ENCODE results near the gene PRR14L. TPM values are rescaled to one million over a fixed set of nuclear protein-coding genes. Genes with fewer than 3 reads are reported as not detected.
"Not testable (repeated sequence)": the region's sequence is repeated elsewhere in the genome, so short reads cannot be mapped to it uniquely, and the experiment has no call there.

The PRR14L gene
- total and polyA plus RNA-seq, 7 experiments from 2014 or later, result 18.7 to 82.6 (median 46.9) TPM

DNA sequence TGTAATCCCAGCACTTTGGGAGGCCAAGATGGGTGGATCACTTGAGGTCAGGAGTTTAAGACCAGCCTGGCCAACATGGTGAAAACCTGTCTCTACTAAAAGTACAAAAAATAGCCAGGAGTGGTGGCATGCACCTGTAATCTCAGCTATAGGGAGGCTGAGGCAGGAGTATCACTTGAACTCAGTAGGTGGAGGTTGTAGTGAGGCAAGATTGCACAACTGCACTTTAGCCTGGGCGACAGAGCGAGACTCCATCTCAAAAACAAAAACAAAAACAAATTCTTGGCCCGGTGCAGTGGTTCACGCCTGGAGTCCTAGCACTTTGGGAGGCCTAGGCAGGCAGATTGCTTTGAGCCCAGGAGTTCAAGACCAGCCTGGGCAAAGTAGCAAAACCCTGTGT, 81.1 kb downstream of the PRR14L start:
- CTCF ChIA-PET, result interaction anchor here (1.8 kb wide), 1 partner anchor 278 kb away, joined by 5 read pairs; no protein-coding TSS in a partner anchor

DNA sequence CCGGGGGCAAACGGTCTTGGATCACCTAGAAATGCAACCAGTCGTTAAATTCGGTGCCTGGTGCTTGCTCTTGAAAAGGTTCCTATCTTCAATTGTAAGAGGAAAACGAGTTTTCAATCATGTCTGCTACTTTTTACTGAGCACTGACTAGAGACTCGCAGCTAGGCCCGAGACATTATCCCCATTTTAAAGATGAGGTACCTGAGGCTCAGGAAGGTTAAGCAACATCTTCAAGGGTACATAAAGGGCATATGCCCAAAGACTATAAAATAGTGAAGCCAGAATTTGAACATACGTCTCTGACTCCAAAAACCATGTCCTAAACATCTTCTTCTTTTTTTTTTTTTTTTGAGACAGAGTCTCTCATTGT, 87.3 kb downstream of the PRR14L start:
- peaks cover 0 to 5% (median 0%) of the 10 kb centered on the region in 3 experiments for H3K36me3 ChIP-seq (ENCODE audit: control insufficient read depth in 2 of 3, insufficient read depth in 3 of 3, low read length in 3 of 3)
- H3K27ac ChIP-seq (ENCODE audit: low read depth, low read length), result peak overlapping the region; percentile 78
- DNase-seq (no peak), ATAC-seq (no peak)
- intact Hi-C loops (cut with micrococcal nuclease), result loop anchor here (1.0 to 10.0 kb wide), 13 partner anchors 14 to 1896 kb away; partner anchors contain the start of genes FBXO7 (in 2 of the 2), PRR14L (in 2 of the 2), EIF4ENIF1 (in 1 of the 2) and RFPL2 (in 1 of the 2)
- Mint-ChIP-seq H3K36me3 (peaks cover 0 to 4% (median 0%) of the 10 kb centered on the region in 5 donors), H3K9me3 (no peaks in the 10 kb centered on the region), H3K4me3 (peak overlapping the region; percentile 90 to 100 (median 98)), H3K27me3 (no peaks in the 10 kb centered on the region), H3K27ac (peak overlapping the region; percentile 90 to 100 (median 95)), H3K4me1 (peaks cover 22 to 46% (median 38%) of the 10 kb centered on the region in 7 donors)
- POLR2A ChIA-PET, result interaction anchor here (0.6 to 3.0 kb wide), 16 partner anchors 14 to 555 kb away, joined by 3 to 30 read pairs (median 4); partner anchors contain the start of genes DEPDC5, DRG1 and SELENOM
- H3K4me3 ChIP-seq (ENCODE audit: low read length), result peak overlapping the region; percentile 93
- CTCF ChIA-PET, result interaction anchor here (1.0 to 2.0 kb wide), 2 partner anchors 17 to 28 kb away, joined by 3 to 5 read pairs; no protein-coding TSS in a partner anchor
- no peaks in the 10 kb centered on the region for H3K27me3 ChIP-seq (ENCODE audit: control insufficient read depth in 2 of 2, insufficient read depth in 2 of 2, low read length in 2 of 2)
- peaks cover 10 to 18% of the 10 kb centered on the region in 2 donors for H3K4me1 ChIP-seq (ENCODE audit: control insufficient read depth in 2 of 2, insufficient read depth in 2 of 2, low read length in 2 of 2)
- H3K9me3 ChIP-seq (ENCODE audit: control insufficient read depth in 2 of 3, low read length in 3 of 3), result no peaks in the 10 kb centered on the region

More for the DNA sequence above, 81.1 kb downstream of the PRR14L start:
- H3K27ac ChIP-seq (ENCODE audit: low read depth, low read length); POLR2A ChIA-PET; H3K36me3 ChIP-seq (ENCODE audit: control insufficient read depth in 2 of 3, insufficient read depth in 3 of 3, low read length in 3 of 3); H3K4me3 ChIP-seq (ENCODE audit: low read length); H3K27me3 Mint-ChIP-seq; DNase-seq; H3K9me3 ChIP-seq (ENCODE audit: control insufficient read depth in 2 of 3, low read length in 3 of 3); H3K27ac Mint-ChIP-seq; ATAC-seq; H3K4me3 Mint-ChIP-seq; H3K27me3 ChIP-seq (ENCODE audit: control insufficient read depth in 2 of 2, insufficient read depth in 2 of 2, low read length in 2 of 2); H3K9me3 Mint-ChIP-seq; H3K4me1 Mint-ChIP-seq; H3K4me1 ChIP-seq (ENCODE audit: control insufficient read depth in 2 of 2, insufficient read depth in 2 of 2, low read length in 2 of 2); H3K36me3 Mint-ChIP-seq: not testable (repeated sequence)
- intact Hi-C loops (cut with micrococcal nuclease), result loop anchor here (10.0 kb wide), 4 partner anchors 306 to 806 kb away; partner anchors contain the start of genes FBXO7 (in 1 of the 2), RFPL2 (in 1 of the 2) and RTCB (in 1 of the 2)

DNA sequence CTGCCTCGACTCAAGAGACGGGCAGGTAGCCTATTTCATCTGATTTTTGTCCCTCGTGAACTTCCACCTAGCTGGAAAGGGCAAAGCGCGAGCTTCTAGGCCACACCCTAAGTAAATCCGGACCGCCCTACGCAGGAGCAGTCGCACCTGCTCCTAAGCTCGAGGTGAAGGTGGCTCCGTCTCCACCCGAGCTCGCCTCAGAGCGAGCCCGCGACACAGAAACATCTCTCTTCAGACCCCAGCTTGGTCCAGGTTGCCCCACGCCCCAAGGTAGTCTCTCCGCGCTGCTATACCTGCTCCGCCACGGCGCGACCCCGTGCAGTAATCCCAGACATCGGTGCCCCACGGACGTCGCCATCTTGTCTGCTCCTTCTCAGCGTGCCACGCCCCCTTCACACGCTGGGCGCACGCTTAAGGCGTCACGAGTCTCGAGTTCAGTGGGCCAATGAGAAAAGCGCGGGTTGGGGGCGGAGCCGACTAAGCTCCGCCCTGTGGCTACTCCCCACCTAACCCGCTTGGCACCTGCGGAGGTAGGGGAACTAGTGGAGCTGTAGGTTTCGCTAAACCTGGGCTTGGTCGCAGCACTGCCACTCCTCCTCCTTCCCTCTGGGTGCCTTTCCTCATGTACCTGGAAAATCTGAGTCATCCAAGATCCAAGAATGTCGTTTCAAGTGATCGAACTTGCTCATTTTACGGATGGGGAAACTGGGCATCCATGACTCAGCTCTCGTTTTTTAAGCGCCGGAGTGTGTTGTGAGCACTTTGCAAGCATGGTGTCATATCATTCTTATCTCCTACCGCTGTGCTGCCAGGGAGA, 87.9 kb downstream of the PRR14L start, which contains the start of gene PISD:
Gene PISD (minus strand): TSS at position 365 of the 817 bp plus-strand sequence. CDS start 7 bp downstream, at position 358.
- CTCF ChIA-PET, result interaction anchor here (0.6 to 2.0 kb wide), 5 partner anchors 9 to 554 kb away, joined by 3 to 5 read pairs (median 3); no protein-coding TSS in a partner anchor
- Mint-ChIP-seq H3K36me3 (peaks cover 0 to 4% (median 0%) of the 10 kb centered on the region in 5 donors), H3K27me3 (no peaks in the 10 kb centered on the region), H3K9me3 (no peaks in the 10 kb centered on the region), H3K4me3 (peak within 1 kb of the TSS; percentile 90 to 100 (median 98)), H3K4me1 (peaks cover 22 to 47% (median 39%) of the 10 kb centered on the region in 7 donors), H3K27ac (peak within 1 kb of the TSS; percentile 90 to 100 (median 95))
- Histone ChIP-seq H3K4me3 (ENCODE audit: low read length) (peak within 1 kb of the TSS; percentile 93), H3K27me3 (ENCODE audit: control insufficient read depth in 2 of 2, insufficient read depth in 2 of 2, low read length in 2 of 2) (no peaks in the 10 kb centered on the region), H3K27ac (ENCODE audit: low read depth, low read length) (peak within 1 kb of the TSS; percentile 78), H3K9me3 (ENCODE audit: control insufficient read depth in 2 of 3, low read length in 3 of 3) (no peaks in the 10 kb centered on the region), H3K4me1 (ENCODE audit: control insufficient read depth in 2 of 2, insufficient read depth in 2 of 2, low read length in 2 of 2) (peaks cover 10 to 18% of the 10 kb centered on the region in 2 donors), H3K36me3 (ENCODE audit: control insufficient read depth in 2 of 3, insufficient read depth in 3 of 3, low read length in 3 of 3) (peaks cover 0 to 5% (median 0%) of the 10 kb centered on the region in 3 experiments)
- POLR2A ChIA-PET, result interaction anchor here (0.6 to 3.0 kb wide), 22 partner anchors 14 to 555 kb away, joined by 3 to 30 read pairs (median 4); partner anchors contain the start of genes DEPDC5, DRG1, PIK3IP1 and SELENOM
- peak; percentile 99 for ATAC-seq
- DNase-seq, result peak; percentile 93 to 98 (median 97)
- intact Hi-C loops (cut with micrococcal nuclease), result loop anchor here (1.0 to 10.0 kb wide), 13 partner anchors 14 to 1895 kb away; partner anchors contain the start of genes FBXO7 (in 2 of the 2), PRR14L (in 2 of the 2), EIF4ENIF1 (in 1 of the 2) and RFPL2 (in 1 of the 2)

DNA sequence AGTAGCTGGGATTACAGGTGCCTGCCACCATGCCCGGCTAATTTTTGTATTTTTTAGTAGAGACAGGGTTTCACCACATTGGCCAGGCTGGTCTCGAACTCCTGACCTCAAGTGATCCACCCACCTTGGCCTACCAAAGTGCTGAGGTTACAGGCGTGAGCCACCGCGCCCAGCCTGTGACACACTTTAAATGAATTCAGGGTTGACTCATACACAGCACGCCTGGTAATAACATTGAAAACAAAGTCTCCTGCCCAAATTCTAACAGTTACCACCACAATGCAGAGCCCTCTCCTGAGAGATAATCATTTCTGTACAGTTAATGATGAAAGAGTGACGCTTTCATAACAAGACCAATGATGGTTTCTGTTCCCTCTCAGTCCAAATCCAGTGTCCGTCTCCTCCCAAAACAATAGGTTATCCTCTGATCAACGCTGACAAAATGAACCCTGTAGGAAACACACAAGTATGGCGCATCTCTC, 89.0 kb downstream of the PRR14L start:
- H3K9me3 Mint-ChIP-seq; H3K27me3 ChIP-seq (ENCODE audit: control insufficient read depth in 2 of 2, insufficient read depth in 2 of 2, low read length in 2 of 2); H3K27me3 Mint-ChIP-seq; H3K9me3 ChIP-seq (ENCODE audit: control insufficient read depth in 2 of 3, low read length in 3 of 3); ATAC-seq; H3K36me3 ChIP-seq (ENCODE audit: control insufficient read depth in 2 of 3, insufficient read depth in 3 of 3, low read length in 3 of 3); H3K36me3 Mint-ChIP-seq: not testable (repeated sequence)
- CTCF ChIA-PET, result interaction anchor here (1.1 kb wide), 1 partner anchor 78 kb away, joined by 3 read pairs; no protein-coding TSS in a partner anchor
- peak in 1 of 9 donors; percentile 40 for DNase-seq
- peak overlapping the region; percentile 90 to 100 (median 98) for H3K4me3 Mint-ChIP-seq
- Histone ChIP-seq H3K4me3 (ENCODE audit: low read length) (peak overlapping the region; percentile 93), H3K27ac (ENCODE audit: low read depth, low read length) (peak overlapping the region; percentile 78), H3K4me1 (ENCODE audit: control insufficient read depth in 2 of 2, insufficient read depth in 2 of 2, low read length in 2 of 2) (peaks cover 10 to 18% of the 10 kb centered on the region in 2 donors)
- POLR2A ChIA-PET, result interaction anchor here (0.6 to 3.0 kb wide), 8 partner anchors 13 to 218 kb away, joined by 3 to 30 read pairs (median 6); no protein-coding TSS in a partner anchor
- peak overlapping the region; percentile 90 to 100 (median 95) for H3K27ac Mint-ChIP-seq
- intact Hi-C loops (cut with micrococcal nuclease), result loop anchor here (5.0 to 10.0 kb wide), 5 partner anchors 314 to 814 kb away; partner anchors contain the start of genes FBXO7 (in 2 of the 2), RFPL2 (in 1 of the 2) and RTCB (in 1 of the 2)
- peaks cover 22 to 53% (median 43%) of the 10 kb centered on the region in 7 donors for H3K4me1 Mint-ChIP-seq

DNA sequence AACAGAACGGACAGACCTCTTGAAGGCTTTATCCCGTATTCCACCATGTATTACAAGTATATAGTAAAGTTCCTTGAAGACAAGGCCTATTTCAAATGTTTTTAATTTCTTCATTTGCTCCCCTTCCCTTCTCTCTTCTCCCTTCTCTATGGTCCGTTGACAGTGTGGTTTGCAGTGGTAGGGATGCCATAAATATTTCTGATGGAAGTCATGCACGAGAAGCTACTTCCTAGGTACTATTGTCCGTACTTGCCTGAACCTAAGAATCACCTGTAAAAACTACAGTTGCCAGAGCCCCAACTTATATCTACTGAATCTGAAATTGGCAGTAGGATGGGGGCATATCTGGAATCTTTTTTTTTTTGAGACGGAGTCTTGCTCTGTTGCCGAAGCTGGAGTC, 90.7 kb downstream of the PRR14L start:
- Histone ChIP-seq H3K9me3 (ENCODE audit: control insufficient read depth in 2 of 3, low read length in 3 of 3) (no peaks in the 10 kb centered on the region), H3K27me3 (ENCODE audit: control insufficient read depth in 2 of 2, insufficient read depth in 2 of 2, low read length in 2 of 2) (no peaks in the 10 kb centered on the region), H3K4me1 (ENCODE audit: control insufficient read depth in 2 of 2, insufficient read depth in 2 of 2, low read length in 2 of 2) (peaks cover 10 to 14% of the 10 kb centered on the region in 2 donors), H3K27ac (ENCODE audit: low read depth, low read length) (no peak overlapping the region), H3K36me3 (ENCODE audit: control insufficient read depth in 2 of 3, insufficient read depth in 3 of 3, low read length in 3 of 3) (peaks cover 0 to 5% (median 0%) of the 10 kb centered on the region in 3 experiments), H3K4me3 (ENCODE audit: low read length) (no peak overlapping the region)
- ATAC-seq (no peak), DNase-seq (no peak)
- intact Hi-C loops (cut with micrococcal nuclease), result no loop called here
- Mint-ChIP-seq H3K4me1 (peaks cover 20 to 54% (median 43%) of the 10 kb centered on the region in 7 donors), H3K27me3 (no peaks in the 10 kb centered on the region), H3K27ac (no peak overlapping the region), H3K36me3 (peaks cover 0 to 11% (median 0%) of the 10 kb centered on the region in 5 donors), H3K9me3 (no peaks in the 10 kb centered on the region), H3K4me3 (no peak overlapping the region)
- CTCF ChIA-PET, result no interaction called here
- POLR2A ChIA-PET, result interaction anchor here (0.6 to 0.7 kb wide), 2 partner anchors 21 to 1876 kb away, joined by 3 read pairs; no protein-coding TSS in a partner anchor

DNA sequence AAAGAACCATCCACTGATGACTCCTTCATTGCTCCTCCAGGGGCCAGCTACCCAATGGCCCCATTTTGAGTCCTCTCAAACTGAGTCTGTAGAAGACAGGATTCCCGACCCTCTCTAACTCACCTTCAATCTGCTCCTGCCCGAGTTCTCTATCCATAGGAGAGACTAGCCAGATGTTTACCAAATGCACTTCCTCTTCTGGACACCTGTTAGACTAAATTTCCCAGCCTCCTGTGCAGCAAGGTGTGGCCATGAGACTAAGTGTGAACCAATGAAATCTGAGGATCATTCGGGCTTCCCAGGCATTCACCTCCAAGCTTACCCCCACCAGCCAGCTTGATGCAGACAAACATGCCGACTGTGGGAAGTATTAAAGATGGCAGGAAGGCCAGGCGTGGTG, 95.5 kb downstream of the PRR14L start:
- Histone ChIP-seq H3K36me3 (ENCODE audit: control insufficient read depth in 2 of 3, insufficient read depth in 3 of 3, low read length in 3 of 3) (peaks cover 0 to 10% (median 0%) of the 10 kb centered on the region in 3 experiments), H3K27ac (ENCODE audit: low read depth, low read length) (no peak overlapping the region), H3K4me3 (ENCODE audit: low read length) (no peak overlapping the region), H3K9me3 (ENCODE audit: control insufficient read depth in 2 of 3, low read length in 3 of 3) (no peaks in the 10 kb centered on the region), H3K4me1 (ENCODE audit: control insufficient read depth in 2 of 2, insufficient read depth in 2 of 2, low read length in 2 of 2) (no peaks in the 10 kb centered on the region), H3K27me3 (ENCODE audit: control insufficient read depth in 2 of 2, insufficient read depth in 2 of 2, low read length in 2 of 2) (no peaks in the 10 kb centered on the region)
- ChIA-PET CTCF (interaction anchor here (1.0 kb wide), 1 partner anchor 11 kb away, joined by 4 read pairs; no protein-coding TSS in a partner anchor), POLR2A (no interaction called here)
- intact Hi-C loops (cut with micrococcal nuclease), result no loop called here
- ATAC-seq (no peak), DNase-seq (no peak)
- peaks cover 0 to 15% (median 3%) of the 10 kb centered on the region in 5 donors for H3K36me3 Mint-ChIP-seq
- peak overlapping the region in 3 of 9 donors; percentile 27 to 79 (median 65) for H3K27ac Mint-ChIP-seq
- H3K27me3 Mint-ChIP-seq, result no peaks in the 10 kb centered on the region
- H3K9me3 Mint-ChIP-seq, result no peaks in the 10 kb centered on the region
- H3K4me3 Mint-ChIP-seq, result peak overlapping the region in 1 of 10 donors; percentile 36
- peaks cover 9 to 37% (median 36%) of the 10 kb centered on the region in 7 donors for H3K4me1 Mint-ChIP-seq
